GM12878 (cell line): ENCODE results near the gene ROBO1. TPM values are rescaled to one million over a fixed set of nuclear protein-coding genes. Genes with fewer than 3 reads are reported as not detected.

Source experiments
- ATAC-seq: fragments of 200-7000 bp; cut with Tn5 transposase; 3 replicates; pipeline ENCODE4 v1.9.1; 2020; ENCODE audit warnings: mild to moderate bottlenecking, moderate library complexity
- BruUV-seq: library from RNA; stranded (reverse); fragments of 400-500 nt; replicated peaks from 2 replicates; lab custom pipeline; 2021; lab: Mats Ljungman, UMichigan
- CTCF ChIA-PET: fragments of 300-600 bp; sonication (Branson Sonifier 250); formaldehyde crosslinking; extraction: SDS; loops from one replicate; lab custom pipeline; 2021; ENCODE audit warnings: inconsistent platforms; lab: Yijun Ruan, JAX
- POLR2A ChIA-PET: fragments of 350-600 bp; formaldehyde crosslinking; extraction: SDS; loops from one replicate; lab custom pipeline; 2021; ENCODE audit warnings: inconsistent platforms; lab: Charles Lee
- RAD21 ChIA-PET: fragments of 300-600 bp; sonication (Branson Sonifier 250); formaldehyde crosslinking; loops from one replicate; lab custom pipeline; 2023; ENCODE audit warnings: antibody characterized with exemption; ENCODE audit not compliant: unreplicated experiment; lab: Charles Lee
- SMC1A ChIA-PET: fragments of 300-600 bp; sonication (Branson Sonifier 250); formaldehyde crosslinking; loops from one replicate; lab custom pipeline; 2023; ENCODE audit not compliant: unreplicated experiment, uncharacterized antibody; lab: Charles Lee
- DNase-seq: peaks from one replicate; pipeline ENCODE4 v3.0.0-alpha.2; 2011; ENCODE audit warnings: low read depth, low spot score
- FAIRE-seq: peaks from 3 replicates; lab custom pipeline; 2011; peaks lifted over from hg19 to GRCh38; lab: Jason Lieb, UNC
- H2AFZ ChIP-seq: 2 replicates; pipeline ENCODE4 v1.6.0; 2011; ENCODE audit warnings: low read depth, low read length, control low read depth; ENCODE audit not compliant: control insufficient read depth
- H3K27ac ChIP-seq: 2 replicates; pipeline ENCODE4 v1.5.1; 2011; ENCODE audit warnings: control low read depth; ENCODE audit not compliant: control insufficient read depth, insufficient read depth
- H3K27me3 ChIP-seq, 2 experiments: replicated peaks in 1 of 2; 2 replicates each; pipeline versions ENCODE4 v1.6.0 to v1.6.1; 2011; ENCODE audit warnings: low read length in 1 of 2; ENCODE audit not compliant: control insufficient read depth in 2 of 2, insufficient read depth in 2 of 2
- H3K36me3 ChIP-seq, 2 experiments: 2 replicates each; pipeline ENCODE4 v1.5.1; 2011; ENCODE audit warnings: low read length in 1 of 2; ENCODE audit not compliant: control insufficient read depth in 2 of 2, insufficient read depth in 2 of 2
- H3K4me1 ChIP-seq: 2 replicates; pipeline ENCODE4 v1.6.1; 2011; ENCODE audit warnings: mild to moderate bottlenecking, low read length, moderate library complexity, mixed read lengths; ENCODE audit not compliant: control insufficient read depth, insufficient read depth
- H3K4me2 ChIP-seq: 2 replicates; pipeline ENCODE4 v1.6.0; 2011; ENCODE audit warnings: control low read depth; ENCODE audit not compliant: control insufficient read depth, insufficient read depth
- H3K4me3 ChIP-seq: fragments of 200-600 bp; sonication (generic); 2 replicates; pipeline ENCODE4 v1.5.1; 2016
- H3K79me2 ChIP-seq: 2 replicates; pipeline ENCODE4 v1.6.0; 2011; ENCODE audit warnings: low read length; ENCODE audit not compliant: control insufficient read depth, insufficient read depth
- H3K9ac ChIP-seq: 2 replicates; pipeline ENCODE4 v1.8.0; 2011; ENCODE audit warnings: low read length, control low read depth, mixed read lengths; ENCODE audit not compliant: control insufficient read depth, insufficient read depth
- H3K9me3 ChIP-seq: replicated peaks from 3 replicates; pipeline ENCODE4 v1.5.1; 2011; ENCODE audit warnings: mild to moderate bottlenecking, low read length; ENCODE audit not compliant: control insufficient read depth, insufficient read depth
- H4K20me1 ChIP-seq: 2 replicates; pipeline ENCODE4 v1.6.0; 2011; ENCODE audit not compliant: control insufficient read depth, insufficient read depth
- MXI1 ChIP-seq: fragments of 150-350 bp; IDR thresholded peaks from 2 replicates; pipeline ENCODE4 v1.6.1; 2011; ENCODE audit warnings: low read depth, mild to moderate bottlenecking, inconsistent platforms, low read length, improper control_type of control experiment
- WGBS: methylation state at CpG from one replicate; pipeline ENCODE4 v1.1.6; 2016; ENCODE audit warnings: low lambda C conversion rate; ENCODE audit not compliant: insufficient replicate concordance, insufficient coverage; ENCODE audit errors: missing lambda C conversion rate; 5-methylcytosine and 5-hydroxymethylcytosine counted together
- in situ Hi-C: fragments of 300-500 bp; cut with MboI; formaldehyde crosslinking; loops from 9 replicates; pipeline ENCODE4 v1.14.3; 2018; ENCODE audit warnings: mixed read lengths
- intact Hi-C: fragments of 100-400 bp; cut with micrococcal nuclease; formaldehyde crosslinking; loops from one replicate; pipeline ENCODE4 v1.14.2; 2022; ENCODE audit not compliant: unreplicated experiment
- polyA plus RNA-seq, 11 experiments: library from polyadenylated mRNA; depleted of rRNA in 4 of 11; unstranded in 6 of 11; stranded (reverse) in 5 of 11; fragments of >200 nt; fragmentation: Nextera tagmentation in 4 of 11; fragmentation: Illumina TruSeq in 1 of 11; extraction: Ambion mirVana in 4 of 11; extraction: Trizol in 1 of 11; gene quantifications; 1 replicate in 1 of 11; 2 replicates in 10 of 11; pipeline versions ENCODE4 v1.2.1 to v1.2.3, GENCODE V29; 2011 to 2016; ENCODE audit warnings: inconsistent platforms in 2 of 11, missing spikeins in 2 of 11, low read depth in 1 of 11
- total RNA-seq, 4 experiments: library from RNA; depleted of rRNA in 3 of 4; stranded (reverse); fragments of >200 nt in 3 of 4; fragmentation: Illumina TruSeq in 1 of 4; extraction: Trizol in 1 of 4; gene quantifications; 2 replicates each; pipeline versions ENCODE4 v1.2.1 to v1.2.3, GENCODE V29; 2013 to 2021
- TF ChIP-seq, protein P1 (sequence below): IDR thresholded peaks from 2 replicates; pipeline ENCODE4 v1.6.1; 2012; ENCODE audit warnings: improper control_type of control experiment, low read depth, low read length; ENCODE audit not compliant: insufficient replicate concordance

ROBO1 gene
- total and polyA plus RNA-seq, 10 of the 15 experiments (the other 5 are each of a cell fraction or from before 2014, with no cell fraction given) = 0.29 to 46.5 (median 1.2) TPM

DNA sequence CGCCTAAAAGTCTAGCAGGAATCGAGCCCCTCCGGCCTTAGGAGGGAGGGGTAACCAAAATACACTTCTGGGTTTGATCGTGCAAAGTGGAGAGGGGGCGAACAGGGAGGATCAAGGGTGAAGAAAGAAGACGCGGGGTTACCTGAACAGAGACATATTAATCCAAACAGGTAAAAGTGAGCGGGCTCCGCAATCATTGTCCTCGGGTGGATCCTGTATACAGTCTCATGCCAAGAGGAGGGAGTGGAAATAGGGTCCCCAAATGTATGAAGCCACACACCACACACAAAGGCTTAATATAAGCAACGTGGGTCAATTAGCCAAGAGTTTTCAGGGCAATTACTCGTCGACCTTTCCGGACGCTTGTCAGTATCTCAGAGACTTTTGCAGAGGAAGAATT lies 749.5 kb downstream of the ROBO1 start:
- H3K36me3 ChIP-seq = no peaks in the 10 kb centered on the region
- ATAC-seq (no peak), DNase-seq (no peak), FAIRE-seq (no peak)
- SMC1A ChIA-PET = interaction anchor here (1.7 to 3.0 kb wide), 5 partner anchors 12 to 44 kb away, joined by 4 to 32 read pairs (median 16); no protein-coding TSS in a partner anchor
- POLR2A ChIA-PET = interaction anchor here (1.1 to 2.2 kb wide), 7 partner anchors 7 to 194 kb away, joined by 3 to 21 read pairs (median 4); no protein-coding TSS in a partner anchor
- H3K27me3 ChIP-seq = no peaks in the 10 kb centered on the region
- RAD21 ChIA-PET = interaction anchor here (1.0 to 5.0 kb wide), 13 partner anchors 9 to 372 kb away, joined by 3 to 27 read pairs (median 5); no protein-coding TSS in a partner anchor
- H3K79me2 ChIP-seq = no peaks in the 10 kb centered on the region; the same call in none of the 2 replicates
- no peaks in the 10 kb centered on the region for H4K20me1 ChIP-seq
- TF ChIP-seq MXI1 = 0 out of 2 replicates have a peak, but pooled peaks have one; percentile 31
- TF ChIP-seq, protein P1, sequence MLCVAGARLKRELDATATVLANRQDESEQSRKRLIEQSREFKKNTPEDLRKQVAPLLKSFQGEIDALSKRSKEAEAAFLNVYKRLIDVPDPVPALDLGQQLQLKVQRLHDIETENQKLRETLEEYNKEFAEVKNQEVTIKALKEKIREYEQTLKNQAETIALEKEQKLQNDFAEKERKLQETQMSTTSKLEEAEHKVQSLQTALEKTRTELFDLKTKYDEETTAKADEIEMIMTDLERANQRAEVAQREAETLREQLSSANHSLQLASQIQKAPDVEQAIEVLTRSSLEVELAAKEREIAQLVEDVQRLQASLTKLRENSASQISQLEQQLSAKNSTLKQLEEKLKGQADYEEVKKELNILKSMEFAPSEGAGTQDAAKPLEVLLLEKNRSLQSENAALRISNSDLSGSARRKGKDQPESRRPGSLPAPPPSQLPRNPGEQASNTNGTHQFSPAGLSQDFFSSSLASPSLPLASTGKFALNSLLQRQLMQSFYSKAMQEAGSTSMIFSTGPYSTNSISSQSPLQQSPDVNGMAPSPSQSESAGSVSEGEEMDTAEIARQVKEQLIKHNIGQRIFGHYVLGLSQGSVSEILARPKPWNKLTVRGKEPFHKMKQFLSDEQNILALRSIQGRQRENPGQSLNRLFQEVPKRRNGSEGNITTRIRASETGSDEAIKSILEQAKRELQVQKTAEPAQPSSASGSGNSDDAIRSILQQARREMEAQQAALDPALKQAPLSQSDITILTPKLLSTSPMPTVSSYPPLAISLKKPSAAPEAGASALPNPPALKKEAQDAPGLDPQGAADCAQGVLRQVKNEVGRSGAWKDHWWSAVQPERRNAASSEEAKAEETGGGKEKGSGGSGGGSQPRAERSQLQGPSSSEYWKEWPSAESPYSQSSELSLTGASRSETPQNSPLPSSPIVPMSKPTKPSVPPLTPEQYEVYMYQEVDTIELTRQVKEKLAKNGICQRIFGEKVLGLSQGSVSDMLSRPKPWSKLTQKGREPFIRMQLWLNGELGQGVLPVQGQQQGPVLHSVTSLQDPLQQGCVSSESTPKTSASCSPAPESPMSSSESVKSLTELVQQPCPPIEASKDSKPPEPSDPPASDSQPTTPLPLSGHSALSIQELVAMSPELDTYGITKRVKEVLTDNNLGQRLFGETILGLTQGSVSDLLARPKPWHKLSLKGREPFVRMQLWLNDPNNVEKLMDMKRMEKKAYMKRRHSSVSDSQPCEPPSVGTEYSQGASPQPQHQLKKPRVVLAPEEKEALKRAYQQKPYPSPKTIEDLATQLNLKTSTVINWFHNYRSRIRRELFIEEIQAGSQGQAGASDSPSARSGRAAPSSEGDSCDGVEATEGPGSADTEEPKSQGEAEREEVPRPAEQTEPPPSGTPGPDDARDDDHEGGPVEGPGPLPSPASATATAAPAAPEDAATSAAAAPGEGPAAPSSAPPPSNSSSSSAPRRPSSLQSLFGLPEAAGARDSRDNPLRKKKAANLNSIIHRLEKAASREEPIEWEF = no peak
- peak overlapping the region; percentile 27; the same call in 1 of the 2 replicates for H3K4me3 ChIP-seq
- no peak overlapping the region for H2AFZ ChIP-seq
- in situ Hi-C loops (no loop called here), intact Hi-C loops (loop anchor here (5.0 kb wide), 1 partner anchor 146 kb away; no protein-coding TSS in a partner anchor)
- no peaks in the 10 kb centered on the region for H3K9me3 ChIP-seq
- H3K27ac ChIP-seq = 0 out of 2 replicates have a peak overlapping the region, but pooled peaks have one; percentile 10
- 16% methylated on average over 15 of the region's 15 CpGs for WGBS
- H3K9ac ChIP-seq = no peak overlapping the region
- H3K4me1 ChIP-seq = no peaks in the 10 kb centered on the region
- no TSS peak for BruUV-seq
- H3K4me2 ChIP-seq = 0 out of 2 replicates have a peak overlapping the region, but pooled peaks have one; percentile 17
- CTCF ChIA-PET = interaction anchor here (1.2 to 4.5 kb wide), 6 partner anchors 8 to 373 kb away, joined by 3 to 20 read pairs (median 8); no protein-coding TSS in a partner anchor
